HG02798 (cell line): Measurements from ENCODE around the gene PAH.
"Not testable (repeated sequence)": the region's sequence is repeated elsewhere in the genome, so short reads cannot be mapped to it uniquely, and the experiment has no call there.

Experiments
- ATAC-seq: cut with Tn5 transposase; IDR thresholded peaks from one replicate; pipeline ENCODE4 v1.9.1; 2021; ENCODE audit warnings: mild to moderate bottlenecking; ENCODE audit not compliant: unreplicated experiment, poor library complexity

The PAH gene

GRCh38 chr12:102833687-102834441 lies 83.2 kb downstream of the PAH start:
- no peak for ATAC-seq

DNA sequence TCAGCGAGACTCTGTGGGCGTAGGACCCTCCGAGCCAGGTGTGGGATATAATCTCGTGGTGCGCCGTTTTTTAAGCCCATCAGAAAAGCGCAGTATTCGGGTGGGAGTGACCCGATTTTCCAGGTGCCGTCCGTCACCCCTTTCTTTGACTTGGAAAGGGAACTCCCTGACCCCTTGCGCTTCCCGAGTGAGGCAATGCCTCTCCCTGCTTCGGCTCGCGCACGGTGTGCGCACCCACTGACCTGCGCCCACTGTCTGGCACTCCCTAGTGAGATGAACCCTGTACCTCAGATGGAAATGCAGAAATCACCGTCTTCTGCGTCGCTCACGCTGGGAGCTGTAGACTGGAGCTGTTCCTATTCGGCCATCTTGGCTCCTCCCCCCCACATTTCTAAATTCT lies 84.2 kb downstream of the PAH start:
- ATAC-seq: not testable (repeated sequence)

DNA sequence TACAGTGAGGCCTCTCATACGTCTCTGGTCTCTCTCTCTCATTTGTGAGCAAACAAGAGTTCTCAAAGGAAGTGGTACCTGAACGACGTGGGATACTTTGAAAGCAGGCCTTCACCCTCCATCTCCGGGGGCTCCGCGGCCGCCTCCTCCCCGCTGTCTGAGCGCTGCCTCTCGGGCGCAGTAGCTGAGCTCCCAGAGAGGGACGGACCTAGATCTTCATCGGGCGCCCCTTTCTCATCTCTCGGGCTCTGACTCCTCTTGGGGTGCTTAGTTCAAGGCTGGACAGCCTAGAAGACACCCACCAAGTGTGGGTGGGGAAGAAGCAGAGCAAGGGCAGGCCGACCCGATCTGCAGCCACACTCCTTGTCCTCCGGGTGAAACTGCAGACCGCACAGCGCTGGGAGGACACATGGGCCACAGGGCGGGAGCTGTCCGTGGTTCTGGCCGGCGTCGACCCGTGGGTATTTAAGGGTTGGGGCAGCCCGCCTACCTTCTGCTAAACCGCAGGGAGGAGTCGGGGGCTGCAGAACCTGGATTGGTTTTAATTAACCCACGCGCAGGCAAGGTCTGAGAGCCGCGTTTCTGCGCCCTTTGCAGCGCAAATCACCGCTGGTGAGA lies 92.7 kb downstream of the PAH start:
- no peak for ATAC-seq

DNA sequence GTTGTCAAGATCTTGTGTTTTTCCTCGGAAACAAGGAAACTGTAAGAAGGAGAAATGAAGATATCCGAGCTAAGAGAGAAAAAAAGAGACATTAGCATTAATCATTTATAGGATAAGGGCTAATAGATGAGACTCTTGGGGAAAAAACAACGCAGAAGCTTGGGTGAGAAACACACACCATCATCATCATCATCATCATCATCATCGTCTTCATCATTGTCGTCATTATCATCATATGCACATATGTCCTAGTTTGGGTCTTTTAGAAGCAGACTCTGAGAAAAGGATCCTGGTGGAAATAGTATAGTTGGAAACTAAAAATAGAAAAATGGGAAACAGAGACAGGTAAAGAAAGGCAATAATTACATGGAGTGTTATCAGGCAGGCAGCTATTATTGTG lies 95.9 kb downstream of the PAH start:
- no peak for ATAC-seq

- peak; percentile 59 for ATAC-seq
Measured at GRCh38 chr12:102816816-102817434, 100.1 kb downstream of the PAH start.

- no peak for ATAC-seq
Measured at GRCh38 chr12:102814691-102815367, 102.2 kb downstream of the PAH start.

GRCh38 chr12:102812344-102812743 lies 104.7 kb downstream of the PAH start:
- no peak for ATAC-seq

GRCh38 chr12:102811110-102811737 lies 105.8 kb downstream of the PAH start:
- ATAC-seq: no peak

- ATAC-seq: no peak
Measured at GRCh38 chr12:102808412-102808811, 108.6 kb downstream of the PAH start.

DNA sequence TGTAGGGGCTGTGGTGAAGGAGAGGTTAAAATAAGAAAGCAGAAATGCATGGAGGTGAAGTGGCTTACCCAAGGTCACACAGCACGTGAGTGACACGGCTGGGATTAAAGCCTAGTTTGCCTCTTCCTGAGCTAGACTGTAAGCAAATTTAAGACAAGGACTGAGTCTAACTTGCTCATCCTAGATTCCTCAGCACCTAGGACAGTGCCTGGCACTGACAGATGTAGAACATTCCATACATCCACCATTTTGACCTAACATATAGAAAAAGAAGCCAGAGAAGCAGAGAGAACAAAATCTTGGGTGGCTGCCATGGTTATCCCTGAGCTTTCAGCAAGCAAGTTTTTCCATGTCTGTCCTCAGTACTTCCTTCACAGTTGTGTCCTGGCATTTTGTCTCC lies 110.5 kb downstream of the PAH start:
- no peak for ATAC-seq

DNA sequence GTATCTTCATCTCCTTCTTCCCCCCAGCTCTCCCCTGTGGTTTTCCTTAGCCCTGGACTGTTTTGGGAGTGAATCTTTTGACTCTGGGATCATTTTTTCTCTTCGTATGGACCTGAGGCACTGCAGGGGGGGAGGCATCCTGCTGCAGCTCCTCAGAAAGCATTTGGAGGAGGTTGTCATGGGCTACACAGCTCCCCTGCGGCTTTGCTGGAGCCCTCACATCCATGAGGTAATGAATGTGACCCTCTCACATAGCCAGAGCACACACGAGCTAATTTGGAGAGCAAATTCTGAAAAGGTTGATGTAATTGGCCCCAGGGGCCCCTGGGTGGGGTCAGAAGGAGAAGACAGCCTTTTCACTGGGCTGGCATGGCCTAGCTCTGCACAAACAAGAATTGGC lies 110.9 kb downstream of the PAH start:
- ATAC-seq: no peak

DNA sequence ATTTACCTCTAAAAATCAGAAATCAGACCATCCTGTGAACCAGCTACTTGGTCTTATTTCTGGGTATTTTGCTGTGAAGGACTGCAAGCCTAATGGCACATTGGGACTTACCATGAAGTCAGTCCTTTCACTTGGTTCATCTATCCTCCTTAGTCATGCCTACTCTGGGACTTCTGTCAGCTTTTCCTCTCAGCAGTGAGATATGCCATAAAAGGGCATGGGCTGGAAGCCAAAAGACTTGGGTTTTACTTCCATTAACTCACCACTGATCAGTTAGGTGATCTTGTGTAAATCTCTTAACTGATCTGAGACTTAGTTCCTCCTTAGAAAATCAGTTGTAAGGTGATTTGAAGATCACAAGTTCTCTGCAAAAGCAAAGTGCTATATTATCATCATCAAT lies 116.5 kb downstream of the PAH start:
- no peak for ATAC-seq

- ATAC-seq: no peak
Measured at GRCh38 chr12:102799229-102799628, 117.8 kb downstream of the PAH start.

GRCh38 chr12:102797528-102797927 lies 119.5 kb downstream of the PAH start:
- no peak for ATAC-seq

DNA sequence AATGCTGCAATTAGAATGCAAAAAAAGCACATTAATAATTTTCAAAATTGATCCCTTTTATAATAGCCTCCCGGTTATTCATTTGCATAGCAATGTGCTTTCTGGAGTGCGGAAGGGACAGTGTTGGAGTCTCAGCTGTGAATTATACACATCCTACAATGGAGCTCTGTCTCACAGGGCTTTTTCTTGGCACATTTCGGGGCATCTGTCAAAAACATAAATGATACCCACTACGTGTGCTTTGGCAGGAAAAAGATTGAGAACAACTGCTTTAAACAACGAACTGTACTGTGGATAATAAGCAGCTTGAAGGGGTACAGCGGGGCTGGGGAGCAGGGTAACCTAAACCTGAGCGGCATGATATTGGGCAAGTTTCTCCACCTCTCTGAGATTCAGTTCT lies 123.1 kb downstream of the PAH start:
- no peak for ATAC-seq
